Panc1 (cell line): ENCODE results near the gene OPTC. TPM values are rescaled to one million over a fixed set of nuclear protein-coding genes. Genes with fewer than 3 reads are reported as not detected.

Source experiments
- ATAC-seq: fragments of 200-7000 bp; cut with Tn5 transposase; 2 replicates; pipeline ENCODE4 v1.9.1; 2020; ENCODE audit warnings: mild to moderate bottlenecking, moderate library complexity
- BruUV-seq: library from RNA; stranded (reverse); fragments of 400-500 nt; replicated peaks from 2 replicates; lab custom pipeline; 2021; lab: Mats Ljungman, UMichigan
- CTCF ChIA-PET: fragments of 300-600 bp; sonication (Branson Sonifier 250); formaldehyde crosslinking; loops from one replicate; lab custom pipeline; 2022; ENCODE audit warnings: antibody characterized with exemption; lab: Charles Lee
- POLR2A ChIA-PET: fragments of 300-600 bp; sonication (Branson Sonifier 250); formaldehyde crosslinking; loops from one replicate; lab custom pipeline; 2022; ENCODE audit warnings: antibody characterized with exemption; lab: Charles Lee
- DNase-seq: peaks from one replicate; pipeline ENCODE4 v3.0.0-alpha.2; 2010; ENCODE audit warnings: low read depth, low spot score
- H3K27ac ChIP-seq: 2 replicates; pipeline ENCODE4 v1.5.1; 2011; ENCODE audit warnings: mild to moderate bottlenecking, low read length, inconsistent platforms
- H3K27me3 ChIP-seq: fragments of 200-500 bp; sonication (Bioruptor generic); 2 replicates; pipeline ENCODE4 v1.6.0; 2014; ENCODE audit warnings: low read length, inconsistent platforms; ENCODE audit not compliant: control insufficient read depth, insufficient read depth
- H3K36me3 ChIP-seq: fragments of 200-500 bp; sonication (Bioruptor generic); 2 replicates; pipeline ENCODE4 v1.5.1; 2014; ENCODE audit warnings: inconsistent platforms, mild to moderate bottlenecking, low read length, moderate library complexity; ENCODE audit not compliant: control insufficient read depth, insufficient read depth
- H3K4me1 ChIP-seq: 2 replicates; pipeline ENCODE4 v1.5.1; 2011; ENCODE audit warnings: inconsistent platforms, mild to moderate bottlenecking, low read length, moderate library complexity; ENCODE audit not compliant: control insufficient read depth, insufficient read depth
- H3K4me3 ChIP-seq, 2 experiments: 2 replicates each; pipeline ENCODE4 v1.5.1; 2011 to 2012; ENCODE audit warnings: low read depth in 2 of 2, low read length in 2 of 2, mild to moderate bottlenecking in 2 of 2, inconsistent platforms in 1 of 2, moderate library complexity in 1 of 2
- H3K9me3 ChIP-seq: fragments of 200-500 bp; sonication (Bioruptor generic); 2 replicates; pipeline ENCODE4 v1.5.1; 2014; ENCODE audit warnings: low read depth, mild to moderate bottlenecking, inconsistent platforms, low read length, moderate library complexity; ENCODE audit not compliant: control insufficient read depth, insufficient read depth
- CTCF ChIP-seq: fragments of 450-650 bp; IDR thresholded peaks from 2 replicates; pipeline ENCODE4 v1.5.1; 2017; ENCODE audit warnings: mild to moderate bottlenecking
- POLR2AphosphoS5 ChIP-seq: IDR thresholded peaks from 2 replicates; pipeline ENCODE4 v1.6.1; 2012; ENCODE audit warnings: mild to moderate bottlenecking, low read depth, low read length, moderate library complexity
- REST ChIP-seq, 2 experiments: IDR thresholded peaks; 2 replicates each; pipeline ENCODE4 v1.6.1; 2011 to 2012; ENCODE audit warnings: low read depth in 2 of 2, control low read depth in 1 of 2, low read length in 1 of 2, mild to moderate bottlenecking in 1 of 2, moderate library complexity in 1 of 2; ENCODE audit not compliant: insufficient read depth in 1 of 2
- SIN3A ChIP-seq: IDR thresholded peaks from 2 replicates; pipeline ENCODE4 v1.6.1; 2012; ENCODE audit warnings: low read depth, mild to moderate bottlenecking, low read length, moderate library complexity, borderline replicate concordance; ENCODE audit not compliant: insufficient read depth
- TCF7L2 ChIP-seq: IDR thresholded peaks from 2 replicates; pipeline ENCODE4 v1.6.1; 2011; ENCODE audit warnings: mild to moderate bottlenecking, low read depth, low read length, inconsistent platforms
- in situ Hi-C: cut with HindIII; loops from 2 replicates; pipeline ENCODE4 v1.10.0; 2016; ENCODE audit warnings: low sequenced_read_pairs, low pct_unique_long_range_greater_than_20kb
- intact Hi-C: fragments of 100-400 bp; cut with micrococcal nuclease; formaldehyde crosslinking; loops from one replicate; pipeline ENCODE4 v1.10.0; 2022; ENCODE audit not compliant: unreplicated experiment
- total RNA-seq: library from RNA; stranded (reverse); gene quantifications from one replicate; pipeline ENCODE4 v1.2.1, GENCODE V29; 2021; ENCODE audit not compliant: unreplicated experiment

OPTC gene
- total RNA-seq, 1 experiment from 2014 or later, result not detected

- Histone ChIP-seq H3K27ac (no peak overlapping the region), H3K9me3 (no peaks in the 10 kb centered on the region), H3K36me3 (no peaks in the 10 kb centered on the region), H3K4me1 (no peaks in the 10 kb centered on the region), H3K27me3 (no peaks in the 10 kb centered on the region), H3K4me3 (no peak overlapping the region)
- no TSS peak for BruUV-seq
- POLR2A ChIA-PET, result no interaction called here
- ATAC-seq (no peak), DNase-seq (no peak)
- in situ Hi-C loops, result no loop called here
- TF ChIP-seq CTCF, result no peak
- TF ChIP-seq TCF7L2, result no peak
- no peak for TF ChIP-seq POLR2AphosphoS5
- TF ChIP-seq SIN3A, result no peak
- TF ChIP-seq REST (IDR thresholded peaks at IDR 0.05; ENCODE audit: insufficient read depth in 1 of 2, low read depth in 2 of 2, low read length in 1 of 2), result no peak
- CTCF ChIA-PET, result no interaction called here
- intact Hi-C loops, result no loop called here
Observed at GRCh38 chr1:203522237-203522636, 28.3 kb downstream of the OPTC start.

- no TSS peak for BruUV-seq
- intact Hi-C loops (no loop called here), in situ Hi-C loops (no loop called here)
- TF ChIP-seq TCF7L2 (no peak), SIN3A (no peak), POLR2AphosphoS5 (no peak), CTCF (no peak), REST (IDR thresholded peaks at IDR 0.05; ENCODE audit: insufficient read depth in 1 of 2, low read depth in 2 of 2, low read length in 1 of 2) (no peak)
- no peak for DNase-seq
- no peak overlapping the region for H3K27ac ChIP-seq
- no peaks in the 10 kb centered on the region for H3K27me3 ChIP-seq
- ATAC-seq, result no peak
- H3K9me3 ChIP-seq, result no peaks in the 10 kb centered on the region
- ChIA-PET CTCF (no interaction called here), POLR2A (no interaction called here)
- H3K36me3 ChIP-seq, result no peaks in the 10 kb centered on the region
- H3K4me1 ChIP-seq, result no peaks in the 10 kb centered on the region
- no peak overlapping the region for H3K4me3 ChIP-seq
Observed at GRCh38 chr1:203523667-203524066, 29.7 kb downstream of the OPTC start.
